Left renal cortex interstitium (tissue), 4 donors: ENCODE data around the gene RBM14. TPM values are rescaled to one million over a fixed set of nuclear protein-coding genes. Genes with fewer than 3 reads are reported as not detected.
"Not testable (repeated sequence)": the region's sequence is repeated elsewhere in the genome, so short reads cannot be mapped to it uniquely, and the experiment has no call there.

Source experiments
- DNase-seq, 4 donors: peaks; one replicate each; pipeline ENCODE4 v3.0.0-alpha.2; 2013; ENCODE audit warnings: low read depth in 4 of 4, low spot score in 2 of 4, missing footprints in 1 of 4
- polyA plus RNA-seq, 4 donors: library from polyadenylated mRNA; unstranded; fragments of 120-200 nt; gene quantifications; one replicate each; pipeline ENCODE4 v1.2.1, GENCODE V29; 2013; ENCODE audit not compliant: insufficient read length in 4 of 4

The RBM14 gene
- polyA plus RNA-seq, 4 donors, result 55.6 to 105 (median 80.4) TPM

GRCh38 chr11:66595245-66595904 lies 21.1 kb upstream of the RBM14 start:
- no peak for DNase-seq

- no peak for DNase-seq
These were observed 17.4 kb upstream of the RBM14 start for GRCh38 chr11:66598993-66599392.

GRCh38 chr11:66600219-66600618 lies 16.2 kb upstream of the RBM14 start:
- DNase-seq, result no peak

GRCh38 chr11:66600631-66601233 lies 15.7 kb upstream of the RBM14 start:
- DNase-seq, result no peak

GRCh38 chr11:66603072-66603471 lies 13.4 kb upstream of the RBM14 start:
- DNase-seq, result no peak

- DNase-seq, result no peak
These were observed 12.3 kb upstream of the RBM14 start for GRCh38 chr11:66604155-66604554.

GRCh38 chr11:66606608-66607007 lies 9.8 kb upstream of the RBM14 start:
- not testable (repeated sequence) for DNase-seq

- no peak for DNase-seq
These were observed 9.2 kb upstream of the RBM14 start for GRCh38 chr11:66607126-66607834.

GRCh38 chr11:66609721-66610617 lies 6.5 kb upstream of the RBM14 start:
- no peak for DNase-seq

- DNase-seq, result no peak
These were observed 4.0 kb upstream of the RBM14 start for GRCh38 chr11:66612458-66612857.

GRCh38 chr11:66614073-66614472 lies 2.4 kb upstream of the RBM14 start:
- DNase-seq, result no peak

- peak in 1 of 4 donors; percentile 34 for DNase-seq
These were observed 865 bp downstream of the RBM14 start for GRCh38 chr11:66617155-66617834.

- no peak for DNase-seq
These were observed 2.7 kb downstream of the RBM14 start for GRCh38 chr11:66619080-66619554.

GRCh38 chr11:66624450-66624849 lies 8.0 kb downstream of the RBM14 start:
- DNase-seq, result no peak

GRCh38 chr11:66625041-66625751 lies 8.8 kb downstream of the RBM14 start:
- DNase-seq, result no peak

GRCh38 chr11:66625752-66626149 lies 9.3 kb downstream of the RBM14 start:
- no peak for DNase-seq

- no peak for DNase-seq
These were observed 10.0 kb downstream of the RBM14 start for GRCh38 chr11:66626382-66626781.

- DNase-seq, result no peak
These were observed 10.5 kb downstream of the RBM14 start for GRCh38 chr11:66626926-66627325.

- no peak for DNase-seq
These were observed 11.7 kb downstream of the RBM14 start for GRCh38 chr11:66628061-66628603.
